SH-SY5Y (cell line): ENCODE results near the gene CDC42SE2.

Source experiments
- GATA2 ChIP-seq: IDR thresholded peaks from 2 replicates; pipeline ENCODE4 v1.6.1; 2011; ENCODE audit warnings: mild to moderate bottlenecking, low read depth, low read length
- GATA3 ChIP-seq: IDR thresholded peaks from 2 replicates; pipeline ENCODE4 v1.6.1; 2011; ENCODE audit warnings: low read depth, mild to moderate bottlenecking, low read length, moderate library complexity

DNA sequence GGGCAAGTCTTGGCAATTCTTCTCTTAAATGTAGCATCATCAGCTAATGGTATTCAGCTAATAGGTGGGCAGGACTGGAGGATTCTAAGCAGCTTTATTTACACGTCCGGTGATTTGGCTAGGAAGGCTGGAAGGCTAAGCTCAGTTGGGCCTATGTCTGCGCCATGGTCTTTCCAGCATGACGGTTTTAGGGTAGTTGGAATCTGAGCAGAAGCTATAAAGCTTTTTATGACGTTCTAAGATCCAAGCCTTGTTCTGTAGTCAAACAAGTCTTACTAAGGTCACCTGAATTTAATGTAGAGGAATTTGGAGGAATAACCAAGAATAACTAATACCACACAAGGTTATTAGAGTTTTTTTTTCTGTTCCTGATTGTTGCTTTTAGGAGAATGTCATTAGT, 66.2 kb downstream of the CDC42SE2 start:
- TF ChIP-seq GATA2: no peak
- TF ChIP-seq GATA3: no peak
